H1 (cell line): ENCODE measurements around the gene IL3. TPM values are rescaled to one million over a fixed set of nuclear protein-coding genes. Genes with fewer than 3 reads are reported as not detected.

Source experiments
- CTCF ChIA-PET: fragments of 300-600 bp; sonication (Branson Sonifier 250); formaldehyde crosslinking; loops from one replicate; lab custom pipeline; 2021; ENCODE audit not compliant: partially characterized antibody; lab: Charles Lee
- POLR2A ChIA-PET: fragments of 300-600 bp; sonication (Branson Sonifier 250); formaldehyde crosslinking; loops from one replicate; lab custom pipeline; 2021; ENCODE audit warnings: inconsistent platforms; ENCODE audit not compliant: partially characterized antibody; lab: Charles Lee
- DNase-seq, 2 experiments: peaks; one replicate each; pipeline versions ENCODE4 v3.0.0 to v3.0.0-alpha.2; 2010 to 2022; ENCODE audit warnings: low spot score in 2 of 2, low read depth in 1 of 2, mixed read lengths in 1 of 2
- FAIRE-seq: peaks from 2 replicates; lab custom pipeline; 2011; peaks lifted over from hg19 to GRCh38; lab: Jason Lieb, UNC
- H2AFZ ChIP-seq: 2 replicates; pipeline ENCODE4 v1.8.1; 2012; ENCODE audit warnings: low read length, inconsistent platforms
- H2AK5ac ChIP-seq: 2 replicates; pipeline ENCODE4 v1.6.1; 2013; ENCODE audit warnings: low read depth, low read length
- H2BK120ac ChIP-seq: replicated peaks from 2 replicates; pipeline ENCODE3; 2013; ENCODE audit warnings: low read depth, low read length, inconsistent platforms
- H2BK12ac ChIP-seq: 2 replicates; pipeline ENCODE4 v1.6.1; 2013; ENCODE audit warnings: low read depth, low read length
- H2BK15ac ChIP-seq: 2 replicates; pipeline ENCODE4 v1.6.1; 2013; ENCODE audit warnings: low read length
- H2BK20ac ChIP-seq: 2 replicates; pipeline ENCODE4 v1.6.1; 2013; ENCODE audit warnings: low read length
- H2BK5ac ChIP-seq: 2 replicates; pipeline ENCODE4 v1.6.1; 2013; ENCODE audit warnings: low read depth, low read length
- H3K14ac ChIP-seq: 2 replicates; pipeline ENCODE4 v1.6.1; 2013; ENCODE audit warnings: inconsistent platforms; ENCODE audit not compliant: insufficient read length
- H3K18ac ChIP-seq: 2 replicates; pipeline ENCODE4 v1.6.1; 2013; ENCODE audit warnings: low read length; ENCODE audit errors: extremely low read depth
- H3K23ac ChIP-seq: 2 replicates; pipeline ENCODE4 v1.6.1; 2013; ENCODE audit warnings: inconsistent platforms; ENCODE audit not compliant: insufficient read length
- H3K23me2 ChIP-seq: 2 replicates; pipeline ENCODE4 v1.6.1; 2013; ENCODE audit warnings: low read depth, low read length
- H3K27ac ChIP-seq: 2 replicates; pipeline ENCODE4 v1.6.1; 2011; ENCODE audit warnings: low read depth, low read length, inconsistent platforms
- H3K27me3 ChIP-seq, 4 experiments: replicated peaks in 1 of 4; 1 replicate in 1 of 4; 2 replicates in 3 of 4; pipeline versions ENCODE4 v1.6.1 to v1.8.1; 2011 to 2013; ENCODE audit warnings: low read length in 3 of 4, mild to moderate bottlenecking in 3 of 4, inconsistent platforms in 2 of 4, mixed read lengths in 2 of 4, moderate library complexity in 1 of 4; ENCODE audit not compliant: control insufficient read depth in 3 of 4, insufficient read depth in 3 of 4; ENCODE audit errors: extremely low read depth in 1 of 4
- H3K36me3 ChIP-seq, 4 experiments: 2 replicates each; pipeline versions ENCODE4 v1.6.1 to v1.8.1; 2011 to 2013; ENCODE audit warnings: mild to moderate bottlenecking in 4 of 4, low read length in 3 of 4, moderate library complexity in 2 of 4, control low read depth in 1 of 4, inconsistent platforms in 1 of 4; ENCODE audit not compliant: insufficient read depth in 4 of 4, control insufficient read depth in 2 of 4
- H3K4ac ChIP-seq: replicated peaks from 2 replicates; pipeline ENCODE3; 2013; ENCODE audit warnings: low read length, low read depth, mixed read lengths, inconsistent platforms; ENCODE audit not compliant: insufficient read length
- H3K4me1 ChIP-seq, 4 experiments: replicated peaks in 1 of 4; 1 replicate in 1 of 4; 2 replicates in 3 of 4; pipeline versions ENCODE4 v1.6.1 to v1.8.1; 2011 to 2013; ENCODE audit warnings: low read length in 3 of 4, inconsistent platforms in 2 of 4, mixed read lengths in 1 of 4; ENCODE audit not compliant: insufficient read depth in 4 of 4, control insufficient read depth in 3 of 4
- H3K4me2 ChIP-seq, 2 experiments: 2 replicates each; pipeline versions ENCODE4 v1.6.1 to v1.8.1; 2011 to 2013; ENCODE audit warnings: low read depth in 2 of 2, low read length in 2 of 2, control low read depth in 1 of 2, inconsistent platforms in 1 of 2, mild to moderate bottlenecking in 1 of 2; ENCODE audit not compliant: insufficient read depth in 1 of 2
- H3K4me3 ChIP-seq, 4 experiments: fragments of 200-600, 300-600 bp in 1 of 4; sonication (generic), shearing (Covaris generic), sonication (Bioruptor Twin) in 1 of 4; 2 replicates each; pipeline versions ENCODE4 v1.5.1 to v1.8.1; 2011 to 2016; ENCODE audit warnings: low read length in 4 of 4, low read depth in 3 of 4, control low read depth in 2 of 4, inconsistent platforms in 2 of 4, mild to moderate bottlenecking in 2 of 4, mixed read lengths in 1 of 4, moderate library complexity in 1 of 4; ENCODE audit not compliant: insufficient read depth in 2 of 4; ENCODE audit errors: extremely low read depth in 1 of 4
- H3K56ac ChIP-seq: replicated peaks from 2 replicates; pipeline ENCODE3; 2013; ENCODE audit warnings: low read depth, mild to moderate bottlenecking, mixed read lengths, low read length, inconsistent platforms; ENCODE audit not compliant: insufficient read length
- H3K79me1 ChIP-seq: 2 replicates; pipeline ENCODE4 v1.6.1; 2013; ENCODE audit warnings: low read depth, low read length, control low read depth
- H3K79me2 ChIP-seq, 2 experiments: 2 replicates each; pipeline versions ENCODE4 v1.6.1 to v1.8.1; 2012 to 2013; ENCODE audit warnings: low read length in 2 of 2, mild to moderate bottlenecking in 2 of 2, inconsistent platforms in 1 of 2; ENCODE audit not compliant: insufficient read depth in 2 of 2, control insufficient read depth in 1 of 2
- H3K9ac ChIP-seq, 4 experiments: replicated peaks in 1 of 4; 1 replicate in 1 of 4; 2 replicates in 3 of 4; pipeline versions ENCODE4 v1.6.1 to v1.8.1; 2011 to 2013; ENCODE audit warnings: low read depth in 3 of 4, low read length in 3 of 4, control low read depth in 2 of 4, mild to moderate bottlenecking in 2 of 4, moderate library complexity in 2 of 4, inconsistent platforms in 1 of 4; ENCODE audit errors: extremely low read depth in 1 of 4
- H3K9me3 ChIP-seq, 2 experiments: 2 replicates each; pipeline versions ENCODE4 v1.6.1 to v1.8.1; 2012 to 2013; ENCODE audit warnings: mild to moderate bottlenecking in 2 of 2, moderate library complexity in 2 of 2, control low read depth in 1 of 2, inconsistent platforms in 1 of 2, low read depth in 1 of 2, low read length in 1 of 2, mixed read lengths in 1 of 2; ENCODE audit not compliant: insufficient read depth in 2 of 2
- H4K20me1 ChIP-seq, 2 experiments: replicated peaks in 1 of 2; 2 replicates each; pipeline versions ENCODE3 to v1.8.1; 2011 to 2013; ENCODE audit warnings: inconsistent platforms in 2 of 2, low read length in 2 of 2, mild to moderate bottlenecking in 1 of 2; ENCODE audit not compliant: insufficient read depth in 2 of 2, control insufficient read depth in 1 of 2
- H4K5ac ChIP-seq: 2 replicates; pipeline ENCODE4 v1.6.1; 2013; ENCODE audit warnings: low read length, low read depth, mixed read lengths, inconsistent platforms; ENCODE audit not compliant: insufficient read length
- H4K8ac ChIP-seq: 2 replicates; pipeline ENCODE4 v1.8.0; 2013; ENCODE audit warnings: mild to moderate bottlenecking, moderate library complexity, low read length, inconsistent platforms; ENCODE audit not compliant: insufficient read depth; ENCODE audit errors: extremely low read depth
- H4K91ac ChIP-seq: replicated peaks from 2 replicates; pipeline ENCODE3; 2013; ENCODE audit warnings: low read length, mixed read lengths, inconsistent platforms; ENCODE audit not compliant: insufficient read length
- ATF3 ChIP-seq: IDR thresholded peaks from 2 replicates; pipeline ENCODE4 v1.6.1; 2011; ENCODE audit warnings: low read depth, mild to moderate bottlenecking, low read length; ENCODE audit not compliant: insufficient read depth
- BCL11A ChIP-seq, 2 experiments: IDR thresholded peaks; one replicate each; pipeline ENCODE4 v1.6.1; 2011; ENCODE audit warnings: low read depth in 2 of 2, low read length in 2 of 2, mild to moderate bottlenecking in 2 of 2
- CHD2 ChIP-seq: IDR thresholded peaks from 2 replicates; pipeline ENCODE4 v1.6.1; 2012; ENCODE audit warnings: low read length, improper control_type of control experiment
- CTBP2 ChIP-seq: IDR thresholded peaks from 2 replicates; pipeline ENCODE4 v1.7.0; 2011; ENCODE audit warnings: borderline replicate concordance, mild to moderate bottlenecking, moderate library complexity, mixed read lengths, low read length; ENCODE audit not compliant: insufficient read depth, insufficient read length
- KDM5A ChIP-seq: fragments of 200-600 bp; IDR thresholded peaks from 2 replicates; pipeline ENCODE4 v1.7.1; 2012; ENCODE audit warnings: mild to moderate bottlenecking, low read length, inconsistent platforms, mixed read lengths
- POU5F1 ChIP-seq: IDR thresholded peaks from 2 replicates; pipeline ENCODE4 v1.6.1; 2011; ENCODE audit warnings: low read depth, mild to moderate bottlenecking, low read length, moderate library complexity
- RFX5 ChIP-seq: IDR thresholded peaks from 2 replicates; pipeline ENCODE4 v1.6.1; 2011; ENCODE audit warnings: low read depth, low read length, improper control_type of control experiment, borderline replicate concordance
- WGBS, 2 experiments: shearing (Covaris generic) in 1 of 2; methylation state at CpG; one replicate each; pipeline versions ENCODE4 v1.1.6 to v1.1.7; 2013 to 2015; ENCODE audit warnings: low lambda C conversion rate in 2 of 2, mixed read lengths in 2 of 2, inconsistent platforms in 1 of 2, low coverage in 1 of 2, missing lambda C conversion rate in 1 of 2; ENCODE audit not compliant: insufficient replicate concordance in 2 of 2, insufficient coverage in 1 of 2, insufficient read length in 1 of 2; ENCODE audit errors: extremely low coverage in 1 of 2, missing lambda C conversion rate in 1 of 2; 5-methylcytosine and 5-hydroxymethylcytosine counted together
- polyA plus RNA-seq, 7 experiments: library from polyadenylated mRNA; depleted of rRNA in 3 of 7; stranded (reverse) in 5 of 7; unstranded in 2 of 7; fragments of >200 nt in 5 of 7; fragments of 200-250 nt in 2 of 7; gene quantifications; 1 replicate in 5 of 7; 2 replicates in 1 of 7; 4 replicates in 1 of 7; pipeline versions ENCODE4 v1.2.1 to v1.2.3, GENCODE V29; 2011 to 2013; ENCODE audit warnings: missing spikeins in 2 of 7, mixed read lengths in 2 of 7
- total RNA-seq: library from RNA; stranded (reverse); fragmentation: NEBNext Ultra II Directional; extraction: Animal tissue kit (Norgen Biotek cat#: 25700); gene quantifications from 2 replicates; pipeline ENCODE4 v1.2.1, GENCODE V29; 2021

IL3 gene
- total and polyA plus RNA-seq, 2 of the 8 experiments (the other 6 are each of a cell fraction or from before 2014, with no cell fraction given): not detected

GRCh38 chr5:132067941-132068808, 7.7 kb downstream of the IL3 start:
- DNase-seq (no peak), FAIRE-seq (no peak)
- no peak overlapping the region for H3K23ac ChIP-seq
- no peak overlapping the region for H3K9ac ChIP-seq
- no peak overlapping the region for H3K4me2 ChIP-seq
- H3K4me3 ChIP-seq: no peak overlapping the region
- H2BK15ac ChIP-seq: no peak overlapping the region
- no peak overlapping the region for H2AFZ ChIP-seq
- H2BK20ac ChIP-seq: no peak overlapping the region
- no peak overlapping the region for H2BK5ac ChIP-seq
- ChIA-PET POLR2A (no interaction called here), CTCF (interaction anchor here (6.3 to 6.5 kb wide), 2 partner anchors 112 to 171 kb away, joined by 35 to 42 read pairs; no protein-coding TSS in a partner anchor)
- H2AK5ac ChIP-seq: no peak overlapping the region
- no peaks in the 10 kb centered on the region for H3K23me2 ChIP-seq
- H3K4me1 ChIP-seq: no peaks in the 10 kb centered on the region; a peak in 1 of 7 replicates
- H3K27ac ChIP-seq: no peak overlapping the region
- H3K18ac ChIP-seq: no peak overlapping the region
- no peak overlapping the region for H3K14ac ChIP-seq
- H3K36me3 ChIP-seq: no peaks in the 10 kb centered on the region
- H4K91ac ChIP-seq: no peak overlapping the region
- H4K5ac ChIP-seq: no peak overlapping the region
- no peaks in the 10 kb centered on the region for H3K9me3 ChIP-seq
- 94% methylated on average over 13 of the region's 13 CpGs; no CpG with 5 or more reads in 1 of the 2 experiments for WGBS, 2 experiments
- H2BK120ac ChIP-seq: no peak overlapping the region
- H3K56ac ChIP-seq: no peak overlapping the region
- H4K8ac ChIP-seq: 0 out of 2 replicates have a peak overlapping the region, but pooled peaks have one; percentile 9
- TF ChIP-seq POU5F1 (no peak), ATF3 (no peak), RFX5 (no peak), CHD2 (no peak), KDM5A (no peak), BCL11A (IDR thresholded peaks at IDR 0.05; ENCODE audit: low read depth in 2 of 2, low read length in 2 of 2) (no peak), CTBP2 (no peak)
- no peaks in the 10 kb centered on the region for H3K79me1 ChIP-seq
- H3K27me3 ChIP-seq: no peaks in the 10 kb centered on the region
- H4K20me1 ChIP-seq: no peaks in the 10 kb centered on the region
- no peak overlapping the region for H2BK12ac ChIP-seq
- no peak overlapping the region for H3K4ac ChIP-seq
- no peaks in the 10 kb centered on the region for H3K79me2 ChIP-seq
